Measurements from ENCODE around the gene BDH1. TPM values are rescaled to one million over a fixed set of nuclear protein-coding genes. Genes with fewer than 3 reads are reported as not detected.

Gene BDH1
- polyA plus RNA-seq, 1 experiment = 6.1 TPM

GRCh38 chr3:197464794-197465193, 91.0 kb downstream of the BDH1 start:
- Histone ChIP-seq H3K4me3 (ENCODE audit: low read depth, low read length) (no peak overlapping the region), H3K27me3 (ENCODE audit: control insufficient read depth, insufficient read depth, low read length) (no peaks in the 10 kb centered on the region), H3K27ac (ENCODE audit: low read depth, low read length) (no peak overlapping the region), H3K9me3 (ENCODE audit: control insufficient read depth, insufficient read depth, low read length) (no peaks in the 10 kb centered on the region)
- CTCF ChIA-PET = no interaction called here
- TF ChIP-seq CTCF (IDR thresholded peaks at IDR 0.05; ENCODE audit: low read depth, low read length) = no peak
- POLR2A ChIA-PET = no interaction called here
- DNase-seq (ENCODE audit: low read depth, low spot score) = no peak

DNA sequence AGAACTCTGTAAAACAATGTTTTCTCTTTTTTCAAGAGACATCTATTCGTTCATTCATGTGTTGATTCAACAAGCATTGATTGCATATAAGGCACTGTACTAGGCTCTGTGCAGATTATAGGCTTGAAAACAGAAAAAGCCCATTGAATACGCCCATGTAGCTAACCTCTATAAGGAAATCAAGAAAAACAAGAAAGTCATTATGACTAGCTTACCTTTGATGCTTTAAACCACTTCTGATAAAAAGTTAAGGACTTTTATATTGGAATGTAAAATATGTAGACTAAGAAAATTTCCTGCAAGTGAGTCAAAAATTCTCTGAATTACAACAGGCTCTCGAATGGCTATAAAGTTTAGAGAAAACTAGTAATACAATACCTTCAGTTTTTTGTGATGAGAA, 92.5 kb downstream of the BDH1 start:
- H3K27ac ChIP-seq (ENCODE audit: low read depth, low read length) = no peak overlapping the region
- no peak overlapping the region for H3K4me3 ChIP-seq (ENCODE audit: low read depth, low read length)
- DNase-seq (ENCODE audit: low read depth, low spot score) = no peak
- H3K9me3 ChIP-seq (ENCODE audit: control insufficient read depth, insufficient read depth, low read length) = no peaks in the 10 kb centered on the region
- no peaks in the 10 kb centered on the region for H3K27me3 ChIP-seq (ENCODE audit: control insufficient read depth, insufficient read depth, low read length)
- CTCF ChIA-PET = interaction anchor here (0.6 kb wide), 1 partner anchor 346 kb away, joined by 3 read pairs; no protein-coding TSS in a partner anchor
- TF ChIP-seq CTCF (IDR thresholded peaks at IDR 0.05; ENCODE audit: low read depth, low read length) = no peak
- POLR2A ChIA-PET = interaction anchor here (1.2 kb wide), 1 partner anchor 91 kb away, joined by 3 read pairs; no protein-coding TSS in a partner anchor

DNA sequence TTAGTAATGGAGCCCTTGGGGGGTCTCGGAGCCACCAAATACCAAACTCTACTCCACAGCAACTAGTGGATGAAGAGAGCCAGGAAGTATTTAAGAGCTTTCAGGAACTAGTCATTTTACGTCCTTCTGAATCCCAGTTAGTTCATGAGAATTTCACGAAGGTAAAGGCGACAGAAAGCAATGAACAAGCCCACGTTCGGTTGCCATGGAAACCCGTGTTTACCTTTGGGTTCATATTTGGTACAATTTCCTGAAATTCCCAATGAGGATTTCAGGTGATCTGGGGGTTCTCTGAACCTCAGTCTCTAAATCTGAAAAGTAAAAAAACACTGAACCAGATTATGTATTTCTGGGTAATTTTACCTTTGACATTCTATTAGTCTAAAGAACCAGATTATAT, 93.0 kb downstream of the BDH1 start:
- ChIA-PET CTCF (interaction anchor here (0.6 kb wide), 1 partner anchor 347 kb away, joined by 3 read pairs; no protein-coding TSS in a partner anchor), POLR2A (interaction anchor here (1.2 kb wide), 1 partner anchor 91 kb away, joined by 3 read pairs; no protein-coding TSS in a partner anchor)
- DNase-seq (ENCODE audit: low read depth, low spot score) = no peak
- TF ChIP-seq CTCF (IDR thresholded peaks at IDR 0.05; ENCODE audit: low read depth, low read length) = no peak
- H3K27me3 ChIP-seq (ENCODE audit: control insufficient read depth, insufficient read depth, low read length) = no peaks in the 10 kb centered on the region
- H3K9me3 ChIP-seq (ENCODE audit: control insufficient read depth, insufficient read depth, low read length) = no peaks in the 10 kb centered on the region
- H3K4me3 ChIP-seq (ENCODE audit: low read depth, low read length) = no peak overlapping the region
- no peak overlapping the region for H3K27ac ChIP-seq (ENCODE audit: low read depth, low read length)

GRCh38 chr3:197460639-197461038, 95.1 kb downstream of the BDH1 start:
- ChIA-PET POLR2A (no interaction called here), CTCF (no interaction called here)
- no peaks in the 10 kb centered on the region for H3K27me3 ChIP-seq (ENCODE audit: control insufficient read depth, insufficient read depth, low read length)
- DNase-seq (ENCODE audit: low read depth, low spot score) = no peak
- TF ChIP-seq CTCF (IDR thresholded peaks at IDR 0.05; ENCODE audit: low read depth, low read length) = no peak
- H3K9me3 ChIP-seq (ENCODE audit: control insufficient read depth, insufficient read depth, low read length) = no peaks in the 10 kb centered on the region; the same call in 1 of the 2 replicates
- no peak overlapping the region for H3K27ac ChIP-seq (ENCODE audit: low read depth, low read length)
- H3K4me3 ChIP-seq (ENCODE audit: low read depth, low read length) = no peak overlapping the region

DNA sequence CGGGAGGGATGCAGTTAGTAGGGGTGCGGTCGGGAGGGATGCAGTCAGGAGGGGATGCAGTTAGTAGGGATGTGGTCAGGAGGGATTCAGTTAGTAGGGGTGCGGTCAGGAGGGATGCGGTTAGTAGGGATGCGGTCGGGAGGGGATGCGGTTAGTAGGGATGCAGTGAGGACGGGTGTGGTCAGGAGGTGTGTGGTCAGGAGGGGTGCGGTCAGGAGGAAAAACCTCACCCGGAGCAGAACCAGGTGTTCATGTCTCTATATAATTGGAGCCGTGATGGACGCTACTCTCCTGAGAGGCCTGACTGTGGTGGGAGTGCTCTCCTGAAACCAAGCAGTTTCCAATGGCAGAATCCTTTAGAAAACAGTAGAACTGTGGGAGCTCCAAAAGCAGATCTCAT, 95.8 kb downstream of the BDH1 start:
- Histone ChIP-seq H3K27ac (ENCODE audit: low read depth, low read length) (no peak overlapping the region), H3K4me3 (ENCODE audit: low read depth, low read length) (no peak overlapping the region), H3K9me3 (ENCODE audit: control insufficient read depth, insufficient read depth, low read length) (no peaks in the 10 kb centered on the region; the same call in 1 of the 2 replicates), H3K27me3 (ENCODE audit: control insufficient read depth, insufficient read depth, low read length) (no peaks in the 10 kb centered on the region)
- ChIA-PET POLR2A (no interaction called here), CTCF (no interaction called here)
- no peak for DNase-seq (ENCODE audit: low read depth, low spot score)
- no peak for TF ChIP-seq CTCF (IDR thresholded peaks at IDR 0.05; ENCODE audit: low read depth, low read length)

Small RNAs within 50 kb of the gene (small RNA-seq; reads per million reads assigned to genes)
- gene AC132008.1 (ENCODE audit: insufficient read length, low read depth) = not detected

Other genes starting within 250 kb of the BDH1 start
- gene RUBCN, start 180.9 kb upstream of the BDH1 start, polyA plus RNA-seq (2011; rRNA removed) = 8.8 and 9.4 TPM in 2 replicates
- 55.8 and 65.5 TPM in 2 replicates for gene FYTTD1, start 193.9 kb upstream of the BDH1 start, polyA plus RNA-seq (2011; rRNA removed)
- 113 and 127 TPM in 2 replicates for gene LRCH3, start 235.3 kb upstream of the BDH1 start, polyA plus RNA-seq (2011; rRNA removed)